SJSA1 (cell line): Measurements from ENCODE around the gene FBXO42. TPM values are rescaled to one million over a fixed set of nuclear protein-coding genes. Genes with fewer than 3 reads are reported as not detected.
A peak's percentile ranks its signal among the peaks of the same experiment; 100 is the strongest.
"Not testable (repeated sequence)": the region's sequence is repeated elsewhere in the genome, so short reads cannot be mapped to it uniquely, and the experiment has no call there.

ENCODE experiments used
- DNase-seq, 2 experiments: peaks; one replicate each; pipeline ENCODE4 v3.0.0-alpha.2; 2015 to 2020; ENCODE audit warnings: low spot score in 2 of 2, low read depth in 1 of 2
- H3K27ac ChIP-seq: fragments of 250-450 bp; sonication (Bioruptor Pico); 2 replicates; pipeline ENCODE4 v1.5.1; 2020; ENCODE audit warnings: mild to moderate bottlenecking, moderate library complexity
- H3K27me3 ChIP-seq: fragments of 250-450 bp; sonication (Bioruptor Pico); replicated peaks from 2 replicates; pipeline ENCODE4 v1.5.1; 2020; ENCODE audit warnings: mild to moderate bottlenecking, moderate library complexity
- H3K36me3 ChIP-seq: fragments of 250-450 bp; sonication (Bioruptor Pico); 2 replicates; pipeline ENCODE4 v1.5.1; 2020; ENCODE audit warnings: mild to moderate bottlenecking
- H3K4me1 ChIP-seq: fragments of 250-450 bp; sonication (Bioruptor Pico); replicated peaks from 2 replicates; pipeline ENCODE4 v1.6.1; 2021; ENCODE audit warnings: mild to moderate bottlenecking
- H3K4me3 ChIP-seq: fragments of 250-450 bp; sonication (Bioruptor Pico); 2 replicates; pipeline ENCODE4 v1.5.1; 2020; ENCODE audit warnings: mild to moderate bottlenecking
- H3K9me3 ChIP-seq: fragments of 250-450 bp; sonication (Bioruptor Pico); replicated peaks from 2 replicates; pipeline ENCODE4 v1.5.1; 2020; ENCODE audit warnings: mild to moderate bottlenecking
- total RNA-seq: library from RNA; depleted of rRNA; stranded (reverse); fragments of >200 nt; shearing (Covaris generic); gene quantifications from 2 replicates; pipeline ENCODE4 v1.2.3, GENCODE V29; 2014

FBXO42 gene
- total RNA-seq, 1 experiment from 2014 or later = 20.0 TPM

DNA sequence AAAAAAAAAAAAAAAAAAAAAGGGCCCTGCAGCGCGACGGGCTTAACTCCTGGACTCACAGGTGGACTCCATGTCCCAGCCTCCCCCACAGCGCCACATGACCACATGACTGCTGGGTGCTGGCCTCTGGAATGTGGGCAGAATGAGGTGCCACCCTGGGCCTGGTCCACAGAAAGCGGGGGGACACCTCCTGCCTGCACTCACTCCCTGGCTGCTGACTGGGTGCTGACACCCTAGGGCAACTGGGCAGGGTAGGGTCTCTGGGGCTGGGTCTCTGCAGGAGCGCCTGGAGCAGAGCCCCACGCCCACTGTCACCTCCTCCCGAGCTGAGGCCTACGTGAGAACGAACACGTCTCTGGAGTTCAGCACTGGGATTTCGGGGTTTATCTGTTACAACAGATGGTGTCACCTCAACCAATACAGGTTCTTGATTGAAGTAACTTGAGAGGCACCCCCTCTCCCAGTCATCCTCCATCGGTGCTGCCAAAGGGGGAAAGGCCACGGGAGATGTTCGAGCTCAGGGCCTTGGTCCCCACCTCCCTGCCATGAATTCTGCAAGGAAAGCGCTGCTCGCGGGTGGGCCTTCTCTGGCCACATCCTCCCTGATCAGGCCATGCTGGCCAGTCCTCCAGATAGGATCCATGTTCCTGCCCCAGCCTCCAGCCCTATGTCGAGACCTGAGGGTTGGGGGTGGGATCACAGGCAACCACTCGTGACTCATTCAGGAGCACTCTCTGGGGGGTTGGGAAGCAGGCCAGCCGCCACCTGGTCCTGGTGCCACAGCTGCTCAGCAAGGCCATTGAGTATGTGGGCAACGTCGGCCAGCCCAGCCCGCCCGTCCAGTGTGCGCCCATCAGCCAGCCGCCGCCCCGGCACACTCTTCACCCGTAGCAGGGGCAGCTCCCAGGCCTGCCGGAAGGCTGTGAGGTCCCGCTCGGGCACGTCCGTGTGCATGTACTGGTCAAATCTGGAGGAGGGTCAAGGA lies 120.7 kb downstream of the FBXO42 start:
- Histone ChIP-seq H3K27ac (no peak overlapping the region), H3K4me1 (peaks cover 11% of the 10 kb centered on the region), H3K36me3 (no peaks in the 10 kb centered on the region), H3K27me3 (no peaks in the 10 kb centered on the region), H3K9me3 (no peaks in the 10 kb centered on the region), H3K4me3 (no peak overlapping the region)
- no peak for DNase-seq

DNA sequence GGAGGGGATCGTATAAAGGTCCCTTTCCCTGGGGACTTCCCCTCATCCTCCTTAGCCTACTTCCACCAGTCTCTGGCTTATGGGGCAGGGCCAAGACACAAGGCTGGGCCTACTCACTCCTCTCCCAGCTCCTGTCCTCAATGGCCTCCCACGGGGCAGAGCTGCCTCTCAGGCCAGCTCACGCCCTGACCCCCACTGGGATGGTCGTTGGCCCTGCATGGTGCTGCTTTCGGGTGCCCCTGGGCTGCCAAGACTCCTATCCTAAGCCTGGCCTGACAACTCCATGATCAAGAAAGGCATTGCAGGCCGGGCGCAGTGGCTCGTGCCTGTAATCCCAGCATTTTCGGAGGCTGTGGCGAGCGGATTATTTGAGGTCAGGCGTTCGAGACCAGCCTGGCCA lies 121.5 kb downstream of the FBXO42 start:
- Histone ChIP-seq H3K4me3 (no peak overlapping the region), H3K27me3 (no peaks in the 10 kb centered on the region), H3K9me3 (no peaks in the 10 kb centered on the region), H3K36me3 (no peaks in the 10 kb centered on the region), H3K4me1 (peaks cover 5% of the 10 kb centered on the region; the same call in 1 of the 2 replicates), H3K27ac (no peak overlapping the region)
- no peak for DNase-seq

DNA sequence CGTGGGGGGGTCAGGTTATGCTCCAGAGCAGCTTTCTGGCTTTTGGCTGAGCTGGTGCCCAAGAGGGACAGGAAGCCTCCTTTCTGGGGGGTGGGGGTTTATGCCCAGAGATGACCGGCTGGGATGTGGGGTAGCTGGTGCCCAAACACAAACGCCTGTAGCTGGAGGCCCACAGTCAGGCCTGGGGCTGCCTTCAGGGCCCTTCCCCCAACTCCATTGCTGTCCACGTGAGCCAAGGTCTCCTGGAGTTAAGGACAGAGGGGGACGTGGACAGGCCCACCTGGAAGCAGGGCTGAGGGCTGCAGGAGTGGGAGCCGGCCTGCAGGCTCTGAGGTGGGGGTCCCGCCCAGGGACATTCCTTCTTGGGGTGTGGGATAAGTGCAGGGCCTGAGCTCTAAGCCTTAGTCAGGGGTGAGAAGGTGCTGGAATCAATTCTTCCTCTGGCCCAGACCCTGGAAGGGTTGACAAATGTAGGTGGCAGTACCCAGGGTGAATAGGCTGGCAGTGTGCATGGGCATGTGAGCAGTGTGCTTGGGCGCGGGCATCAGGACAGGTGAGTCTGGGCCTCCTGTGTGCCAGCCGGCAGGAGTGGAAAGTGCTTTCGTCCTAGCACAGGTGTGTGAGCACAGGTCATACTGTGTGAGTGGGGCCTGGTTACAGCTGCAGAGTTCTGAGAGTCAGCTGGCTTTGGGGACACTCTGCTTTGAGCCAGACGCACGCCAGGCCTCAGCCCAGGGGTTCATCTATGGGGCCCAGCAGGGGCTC lies 122.1 kb downstream of the FBXO42 start:
- no peak for DNase-seq
- peaks cover 5% of the 10 kb centered on the region; the same call in 1 of the 2 replicates for H3K4me1 ChIP-seq
- H3K36me3 ChIP-seq = no peaks in the 10 kb centered on the region
- H3K27me3 ChIP-seq = no peaks in the 10 kb centered on the region
- H3K4me3 ChIP-seq = no peak overlapping the region
- no peaks in the 10 kb centered on the region for H3K9me3 ChIP-seq
- H3K27ac ChIP-seq = no peak overlapping the region

DNA sequence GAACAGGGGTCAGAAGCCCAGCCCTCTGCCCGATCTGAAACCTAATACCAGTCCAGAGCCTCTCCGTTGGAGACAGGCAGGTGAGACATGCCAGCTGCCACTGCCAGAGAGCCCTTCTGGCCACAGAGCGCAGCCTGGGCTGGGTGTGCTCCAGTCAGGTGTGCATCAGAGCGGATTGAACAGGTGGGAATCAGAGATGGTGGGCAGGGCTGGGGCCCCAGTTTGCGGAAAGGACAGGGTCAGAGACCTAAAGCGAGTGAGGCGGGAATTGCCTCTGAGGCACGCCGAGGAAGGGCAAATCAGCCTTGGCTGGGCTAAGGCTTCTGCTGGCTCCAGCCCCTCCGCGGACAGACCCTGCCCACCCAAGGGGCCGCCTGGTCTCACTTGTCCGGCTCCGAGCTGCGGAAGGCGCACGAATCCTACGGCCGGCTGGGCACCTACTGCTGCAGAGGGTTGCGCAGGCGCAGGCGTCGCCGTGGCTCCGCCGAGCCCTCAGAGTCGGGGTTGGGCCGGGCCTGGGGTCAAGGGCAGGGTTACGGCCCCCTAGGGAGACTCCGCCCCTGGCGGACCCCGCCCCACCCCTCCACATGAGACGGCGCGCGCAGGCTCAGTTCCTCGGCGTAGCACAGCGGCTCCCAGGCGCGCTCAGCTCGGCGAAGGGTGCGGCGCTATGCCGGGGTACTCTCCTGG lies 125.6 kb downstream of the FBXO42 start:
- H3K4me3 ChIP-seq = no peak overlapping the region
- peaks cover 5% of the 10 kb centered on the region; the same call in 1 of the 2 replicates for H3K4me1 ChIP-seq
- DNase-seq = no peak
- H3K27ac ChIP-seq = no peak overlapping the region
- no peaks in the 10 kb centered on the region for H3K36me3 ChIP-seq
- H3K9me3 ChIP-seq = no peaks in the 10 kb centered on the region
- no peaks in the 10 kb centered on the region for H3K27me3 ChIP-seq

DNA sequence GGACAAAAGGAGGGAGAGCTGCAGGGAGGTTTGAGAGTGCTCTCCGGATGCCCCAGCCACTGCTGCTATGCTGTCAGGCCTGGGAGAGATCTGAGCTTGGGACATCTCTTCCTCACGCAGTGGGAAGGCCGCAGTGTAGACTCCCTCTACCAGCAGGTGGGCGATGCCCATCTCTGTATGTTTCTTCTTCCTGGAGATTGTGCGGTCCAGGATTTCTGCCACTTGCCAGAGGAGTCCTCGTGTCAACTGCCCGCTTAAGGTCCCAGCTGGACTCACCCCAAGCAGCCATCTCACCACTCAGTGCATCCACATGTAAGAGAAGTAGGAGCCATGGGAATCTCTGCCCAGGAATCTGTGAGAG lies 126.2 kb downstream of the FBXO42 start:
- H3K36me3 ChIP-seq = no peaks in the 10 kb centered on the region
- no peak overlapping the region for H3K4me3 ChIP-seq
- peaks cover 5% of the 10 kb centered on the region; the same call in 1 of the 2 replicates for H3K4me1 ChIP-seq
- no peaks in the 10 kb centered on the region for H3K27me3 ChIP-seq
- H3K27ac ChIP-seq = no peak overlapping the region
- no peak for DNase-seq
- H3K9me3 ChIP-seq = no peaks in the 10 kb centered on the region

DNA sequence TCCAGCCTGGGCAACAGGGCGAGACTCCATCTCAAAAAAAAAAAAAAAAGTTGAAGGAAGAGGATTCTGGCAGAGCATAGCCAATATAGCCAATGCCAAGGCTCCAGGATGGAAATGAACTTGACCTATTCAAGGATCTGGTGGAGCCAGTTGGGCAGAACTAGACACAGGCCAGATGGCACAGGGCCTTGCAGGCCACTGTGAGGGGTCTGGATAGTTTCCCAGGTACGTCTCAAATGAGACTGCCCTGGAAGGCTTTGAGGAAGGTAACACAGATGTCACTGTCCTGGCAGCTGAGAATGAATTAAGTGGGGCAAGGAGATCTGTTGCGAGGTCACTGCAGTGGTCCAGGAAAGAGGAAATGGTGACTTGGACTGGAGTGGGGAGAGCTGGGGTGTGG lies 127.8 kb downstream of the FBXO42 start:
- Histone ChIP-seq H3K4me3 (no peak overlapping the region), H3K4me1 (peaks cover 2% of the 10 kb centered on the region; the same call in 1 of the 2 replicates), H3K27ac (no peak overlapping the region), H3K36me3 (no peaks in the 10 kb centered on the region), H3K27me3 (no peaks in the 10 kb centered on the region), H3K9me3 (no peaks in the 10 kb centered on the region)
- DNase-seq = no peak

DNA sequence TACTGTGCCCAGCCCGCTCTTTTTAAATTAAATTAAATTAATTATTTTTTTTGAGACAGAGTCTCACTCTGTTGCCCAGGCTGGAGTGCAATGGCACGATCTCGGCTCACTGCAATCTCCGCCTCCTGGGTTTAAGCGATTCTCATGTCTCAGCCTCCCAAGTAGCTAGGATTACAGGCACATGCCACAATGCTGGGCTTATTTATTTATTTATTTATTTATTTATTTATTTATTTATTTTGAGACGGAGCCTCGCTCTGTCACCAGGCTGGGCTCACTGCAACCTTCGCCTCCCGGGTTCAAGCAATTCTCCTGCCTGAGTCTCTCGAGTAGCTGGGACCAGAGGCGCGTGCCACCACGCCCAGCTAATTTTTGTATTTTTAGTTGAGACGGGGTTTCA lies 129.6 kb downstream of the FBXO42 start:
- not testable (repeated sequence) for H3K4me3 ChIP-seq, H3K36me3 ChIP-seq, H3K27ac ChIP-seq, DNase-seq, H3K9me3 ChIP-seq, H3K4me1 ChIP-seq, H3K27me3 ChIP-seq

DNA sequence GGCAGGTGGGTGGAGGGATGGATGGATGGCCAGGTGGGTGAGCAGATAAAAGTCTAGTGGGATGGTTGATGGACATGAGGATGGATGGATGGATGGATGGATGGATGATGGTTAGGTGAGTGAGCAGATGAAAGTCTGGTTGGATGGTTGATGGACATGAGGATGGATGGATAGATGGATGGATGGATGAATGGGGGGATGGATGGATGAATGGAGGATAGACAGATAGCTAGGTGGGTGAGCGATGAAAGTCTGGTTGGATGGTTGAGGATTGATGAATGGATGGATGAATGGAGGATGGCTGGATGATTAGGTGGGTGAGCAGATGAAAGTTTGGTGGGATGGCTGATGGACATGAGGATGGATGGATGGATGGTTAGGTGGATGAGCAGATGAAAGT lies 130.8 kb downstream of the FBXO42 start:
- Histone ChIP-seq H3K27ac (no peak overlapping the region), H3K4me3 (no peak overlapping the region), H3K4me1 (peaks cover 10% of the 10 kb centered on the region), H3K9me3 (no peaks in the 10 kb centered on the region), H3K27me3 (no peaks in the 10 kb centered on the region), H3K36me3 (no peaks in the 10 kb centered on the region)
- no peak for DNase-seq

DNA sequence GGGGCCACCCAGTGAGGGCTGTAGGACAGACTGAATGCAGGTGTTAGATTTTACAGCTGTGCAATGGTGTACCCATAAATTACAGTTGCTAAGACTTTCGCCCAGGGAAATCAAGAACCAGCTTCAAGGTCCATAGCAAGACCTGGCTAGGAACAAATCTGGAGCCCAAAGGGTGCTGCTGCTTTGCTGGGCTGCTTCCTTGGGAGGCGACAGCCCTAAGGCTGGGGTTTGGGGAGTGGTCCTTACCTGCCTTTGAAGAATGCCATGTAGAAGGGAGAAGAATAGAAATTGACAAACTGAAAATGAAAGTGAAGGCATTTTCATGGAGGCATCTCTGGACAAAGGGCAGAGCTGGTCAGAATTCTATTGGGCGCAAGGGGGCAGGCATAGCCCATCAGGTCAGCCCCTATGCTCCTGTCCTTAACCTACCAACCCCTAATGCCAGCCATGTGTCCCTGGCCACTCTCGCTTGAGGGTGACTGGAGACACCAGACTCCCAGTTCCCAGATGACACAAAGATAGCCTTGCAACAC lies 132.2 kb downstream of the FBXO42 start:
- DNase-seq = no peak
- H3K4me1 ChIP-seq = peaks cover 11% of the 10 kb centered on the region
- H3K27ac ChIP-seq = no peak overlapping the region
- no peaks in the 10 kb centered on the region for H3K9me3 ChIP-seq
- no peaks in the 10 kb centered on the region for H3K27me3 ChIP-seq
- H3K4me3 ChIP-seq = no peak overlapping the region
- no peaks in the 10 kb centered on the region for H3K36me3 ChIP-seq

DNA sequence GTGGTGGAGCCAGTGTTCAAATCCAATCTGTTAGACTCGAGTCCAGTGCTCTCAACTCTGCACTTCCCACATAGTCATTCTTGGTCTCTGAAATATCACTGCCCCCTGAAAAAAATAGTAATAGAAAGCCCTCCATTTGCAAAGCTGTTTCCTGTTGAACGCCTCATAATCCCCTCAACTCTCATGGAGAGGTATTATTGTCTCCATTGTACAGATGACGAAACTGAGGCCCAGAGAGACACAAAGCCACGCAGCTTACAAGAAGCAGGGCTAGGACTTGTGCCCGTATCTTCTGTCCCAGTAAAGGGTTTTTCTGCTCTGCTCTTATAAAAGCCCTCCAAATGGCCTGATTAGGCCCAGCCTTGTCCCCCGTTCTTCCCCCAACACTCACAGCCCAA lies 133.6 kb downstream of the FBXO42 start:
- no peaks in the 10 kb centered on the region for H3K9me3 ChIP-seq
- H3K4me1 ChIP-seq = peaks cover 11% of the 10 kb centered on the region
- H3K36me3 ChIP-seq = no peaks in the 10 kb centered on the region
- H3K27me3 ChIP-seq = no peaks in the 10 kb centered on the region
- DNase-seq = no peak
- no peak overlapping the region for H3K27ac ChIP-seq
- H3K4me3 ChIP-seq = no peak overlapping the region

DNA sequence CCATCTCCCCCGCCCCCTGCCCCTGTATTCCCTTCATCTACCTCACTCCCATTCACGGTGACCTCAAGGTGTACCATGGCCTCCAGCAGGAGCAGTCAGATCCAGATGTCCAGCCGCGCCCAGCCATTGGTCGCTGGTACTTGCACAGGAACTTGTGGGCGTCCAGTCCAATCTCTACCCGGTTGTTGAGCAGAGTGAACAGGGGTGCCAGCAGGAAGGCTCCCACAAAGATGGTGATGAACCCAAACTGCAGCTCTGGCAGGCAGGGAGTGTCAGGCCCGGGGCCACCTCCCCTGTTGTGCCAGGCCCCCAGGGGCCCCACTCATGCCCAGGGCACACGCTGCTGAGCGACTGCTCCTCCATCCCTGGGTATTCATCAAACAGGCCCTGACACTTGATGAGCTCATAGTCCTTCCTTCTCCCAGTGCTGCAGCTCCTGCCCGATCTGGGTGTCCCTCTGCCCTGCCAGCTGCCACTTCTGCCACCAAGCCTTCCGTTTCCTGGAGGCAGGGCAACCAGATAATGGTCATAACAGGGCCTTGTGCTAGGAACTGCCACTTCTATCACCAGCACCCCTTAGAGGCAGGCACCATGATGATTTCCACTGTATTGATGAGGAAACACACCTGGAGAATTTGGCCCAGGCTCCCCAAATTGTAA lies 134.1 kb downstream of the FBXO42 start:
- Histone ChIP-seq H3K27ac (no peak overlapping the region), H3K36me3 (no peaks in the 10 kb centered on the region), H3K27me3 (no peaks in the 10 kb centered on the region), H3K4me3 (no peak overlapping the region), H3K9me3 (no peaks in the 10 kb centered on the region), H3K4me1 (peaks cover 11% of the 10 kb centered on the region)
- no peak for DNase-seq

DNA sequence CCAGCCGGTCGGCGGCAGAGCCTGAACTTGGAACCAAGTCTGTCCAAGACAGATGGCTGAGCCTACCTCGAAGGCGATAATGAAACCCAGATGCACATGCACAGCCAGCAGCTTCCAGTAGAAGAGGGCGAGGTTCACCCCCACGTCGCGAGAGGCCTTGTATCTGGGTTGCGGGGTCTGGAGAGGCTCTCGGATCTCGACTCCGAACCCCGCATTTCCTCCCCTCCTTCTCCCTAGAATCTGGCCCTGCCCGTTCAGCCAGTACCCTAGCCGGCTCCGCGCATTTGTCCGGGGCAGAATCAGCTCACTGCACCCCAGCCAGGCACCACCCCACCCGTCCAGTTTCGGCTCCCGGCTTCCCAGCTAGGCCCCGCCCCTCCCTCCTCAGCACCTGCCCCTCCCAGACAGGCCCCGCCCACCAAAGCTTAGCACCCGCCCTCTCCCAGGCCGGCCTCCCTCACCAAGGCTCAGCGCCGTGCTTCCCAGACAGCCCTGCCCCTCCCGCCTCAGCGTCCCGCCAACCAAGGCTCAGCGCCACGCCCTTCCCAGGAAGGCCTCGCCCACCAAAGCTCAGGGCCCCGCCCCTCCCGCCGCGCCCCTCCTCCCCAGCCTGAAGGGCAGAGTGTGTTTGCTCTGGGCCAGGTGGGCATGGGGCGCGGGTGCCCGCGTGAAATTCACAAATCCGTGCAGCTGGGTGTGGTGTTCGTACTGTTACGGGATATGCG lies 135.1 kb downstream of the FBXO42 start:
- DNase-seq = peak; percentile 83 to 99
- Histone ChIP-seq H3K27me3 (no peaks in the 10 kb centered on the region), H3K4me1 (peaks cover 11% of the 10 kb centered on the region), H3K27ac (no peak overlapping the region), H3K4me3 (peak overlapping the region; percentile 35), H3K9me3 (no peaks in the 10 kb centered on the region), H3K36me3 (no peaks in the 10 kb centered on the region)
